D721Med (cell line): ENCODE results near the gene ATG10.

Experiments
- DNase-seq: peaks from one replicate; pipeline ENCODE4 v3.0.0; 2011; ENCODE audit warnings: low spot score; ENCODE audit not compliant: insufficient read length
- FAIRE-seq: peaks from 2 replicates; lab custom pipeline; 2011; peaks lifted over from hg19 to GRCh38; lab: Jason Lieb, UNC
- TF ChIP-seq, protein P1 (sequence below): IDR thresholded peaks from 2 replicates; pipeline ENCODE4 v1.5.1; 2012; ENCODE audit warnings: mild to moderate bottlenecking, control low read depth; ENCODE audit not compliant: insufficient read depth; ENCODE audit errors: missing control alignments

Gene ATG10

GRCh38 chr5:82168294-82168693 lies 196.5 kb downstream of the ATG10 start:
- no peak for FAIRE-seq
- TF ChIP-seq, protein P1, sequence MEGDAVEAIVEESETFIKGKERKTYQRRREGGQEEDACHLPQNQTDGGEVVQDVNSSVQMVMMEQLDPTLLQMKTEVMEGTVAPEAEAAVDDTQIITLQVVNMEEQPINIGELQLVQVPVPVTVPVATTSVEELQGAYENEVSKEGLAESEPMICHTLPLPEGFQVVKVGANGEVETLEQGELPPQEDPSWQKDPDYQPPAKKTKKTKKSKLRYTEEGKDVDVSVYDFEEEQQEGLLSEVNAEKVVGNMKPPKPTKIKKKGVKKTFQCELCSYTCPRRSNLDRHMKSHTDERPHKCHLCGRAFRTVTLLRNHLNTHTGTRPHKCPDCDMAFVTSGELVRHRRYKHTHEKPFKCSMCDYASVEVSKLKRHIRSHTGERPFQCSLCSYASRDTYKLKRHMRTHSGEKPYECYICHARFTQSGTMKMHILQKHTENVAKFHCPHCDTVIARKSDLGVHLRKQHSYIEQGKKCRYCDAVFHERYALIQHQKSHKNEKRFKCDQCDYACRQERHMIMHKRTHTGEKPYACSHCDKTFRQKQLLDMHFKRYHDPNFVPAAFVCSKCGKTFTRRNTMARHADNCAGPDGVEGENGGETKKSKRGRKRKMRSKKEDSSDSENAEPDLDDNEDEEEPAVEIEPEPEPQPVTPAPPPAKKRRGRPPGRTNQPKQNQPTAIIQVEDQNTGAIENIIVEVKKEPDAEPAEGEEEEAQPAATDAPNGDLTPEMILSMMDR, result no peak
- no peak for DNase-seq

DNA sequence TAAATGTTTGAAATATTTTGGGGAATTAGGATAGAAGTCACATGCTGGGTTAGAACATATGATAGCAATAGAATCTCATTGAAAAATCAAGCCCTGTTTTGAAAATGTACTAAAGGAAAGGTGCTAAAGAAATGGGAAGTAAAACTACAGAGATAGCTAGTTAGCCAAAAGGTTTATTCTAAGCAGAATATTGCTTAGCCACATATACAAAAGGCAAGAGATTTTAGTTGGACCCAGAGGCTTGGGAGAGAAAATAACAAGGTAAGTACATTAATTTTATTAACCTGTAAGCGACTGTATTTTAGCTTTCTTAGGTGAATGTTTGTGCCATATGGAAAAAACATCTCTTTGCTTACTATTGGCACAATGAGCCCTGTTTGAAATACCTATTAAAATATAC lies 198.1 kb downstream of the ATG10 start:
- FAIRE-seq, result no peak
- no peak for DNase-seq
- TF ChIP-seq, protein P1, result no peak

DNA sequence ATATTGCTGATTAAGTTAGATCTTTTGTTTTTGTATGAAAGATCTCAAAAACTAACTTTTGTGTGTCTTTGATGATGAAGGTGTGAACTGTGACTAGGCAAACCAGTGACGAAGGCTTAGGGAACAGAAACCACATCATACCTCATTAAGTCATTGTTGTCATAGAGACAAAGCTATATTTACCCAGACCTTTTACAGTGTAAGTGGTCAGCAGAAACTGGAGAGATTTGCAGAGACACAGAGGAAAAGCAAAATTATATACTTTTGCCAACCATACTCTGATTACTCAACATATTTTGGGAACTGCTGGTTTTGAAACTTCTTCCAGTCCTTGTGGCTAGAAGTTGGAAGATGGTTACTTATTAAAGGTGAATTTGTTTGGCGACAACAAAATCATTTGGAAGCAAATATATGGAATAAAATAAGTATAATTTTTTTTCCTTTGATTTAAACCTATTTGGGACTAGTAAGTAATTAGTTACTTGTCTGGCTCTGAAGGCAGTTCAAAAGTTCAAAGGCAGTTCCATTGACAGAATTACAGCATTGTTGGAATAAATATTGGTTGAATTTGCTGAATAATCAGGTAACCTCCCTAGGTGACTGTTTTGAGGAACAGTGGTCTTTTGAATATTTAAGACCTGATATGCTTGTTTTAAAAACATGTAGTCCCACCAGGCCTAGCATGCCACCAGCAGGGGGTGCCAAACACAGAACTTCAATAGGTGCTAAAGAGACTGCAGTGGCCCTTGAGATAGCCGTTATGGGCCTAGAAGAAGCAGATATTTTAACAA lies 202.5 kb downstream of the ATG10 start:
- TF ChIP-seq, protein P1, result peak; percentile 76

DNA sequence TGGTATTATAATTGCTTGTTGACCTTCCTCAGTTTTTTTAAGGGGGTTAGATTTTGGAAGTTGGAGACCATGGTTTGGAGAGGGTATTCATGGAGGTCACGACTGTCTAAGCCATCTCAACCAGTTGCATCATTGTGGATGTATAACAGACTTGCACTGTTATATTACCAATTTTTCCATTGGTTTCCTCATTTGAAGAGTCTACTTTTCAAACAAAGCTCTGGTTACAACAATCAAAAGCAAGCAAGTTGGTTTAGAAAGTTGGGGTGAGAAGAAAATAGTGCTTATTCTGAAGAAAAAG lies 203.0 kb downstream of the ATG10 start:
- TF ChIP-seq, protein P1, result no peak
- no peak for FAIRE-seq

More for the DNA sequence above, 202.5 kb downstream of the ATG10 start:
- FAIRE-seq (no peak), DNase-seq (no peak)

DNA sequence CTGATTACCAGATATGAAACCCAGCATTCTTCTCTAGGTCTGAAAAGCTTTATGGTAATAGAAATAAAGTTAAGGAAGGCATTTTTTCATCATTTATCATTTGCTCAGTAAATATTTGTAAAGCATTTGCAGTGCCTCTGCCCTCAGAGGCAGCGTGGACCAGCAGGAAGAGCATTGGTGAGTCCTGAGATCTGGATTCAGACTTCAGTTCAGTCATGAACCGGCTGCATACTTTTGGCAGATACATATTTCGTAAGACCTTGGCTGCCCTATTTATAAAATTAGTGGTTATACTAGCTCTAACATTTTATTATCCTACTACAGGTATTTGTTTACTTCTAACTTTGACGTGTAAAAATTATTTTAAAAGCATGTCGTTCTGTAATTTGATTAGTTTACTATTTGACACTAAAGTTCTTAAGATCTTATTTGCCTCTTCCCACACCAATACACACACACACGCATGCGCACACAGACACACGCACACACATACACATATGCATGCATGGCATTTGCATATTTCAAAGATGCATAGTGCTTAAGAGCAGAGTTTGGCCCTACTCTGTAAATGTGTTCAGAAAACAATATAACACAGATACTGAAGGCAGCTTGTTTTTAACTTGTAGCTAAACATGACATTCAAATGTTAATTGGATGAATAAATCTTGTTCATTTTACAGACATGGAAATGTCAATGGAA lies 204.4 kb downstream of the ATG10 start:
- DNase-seq (no peak), FAIRE-seq (no peak)
- TF ChIP-seq, protein P1, result no peak

More for the DNA sequence above, 203.0 kb downstream of the ATG10 start:
- DNase-seq, result no peak

DNA sequence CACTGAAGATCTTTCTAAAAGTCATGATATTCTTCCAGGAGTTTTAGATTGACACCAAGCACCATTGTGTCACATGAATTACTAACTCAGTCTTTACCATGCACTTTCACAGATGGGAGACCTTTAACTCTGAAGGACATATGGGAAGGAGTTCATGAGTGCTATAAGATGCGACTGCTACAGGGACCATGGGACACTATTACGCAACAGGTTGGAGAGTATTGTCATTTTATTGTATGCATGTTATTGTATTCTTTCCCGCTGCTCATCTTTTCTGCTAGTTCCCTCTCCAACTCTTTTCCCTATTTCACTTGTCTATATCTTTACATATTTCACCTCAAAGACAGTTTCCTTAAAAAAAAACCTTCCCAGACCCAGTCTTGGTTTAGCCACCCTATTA lies 206.6 kb downstream of the ATG10 start:
- DNase-seq (no peak), FAIRE-seq (no peak)
- TF ChIP-seq, protein P1, result no peak

DNA sequence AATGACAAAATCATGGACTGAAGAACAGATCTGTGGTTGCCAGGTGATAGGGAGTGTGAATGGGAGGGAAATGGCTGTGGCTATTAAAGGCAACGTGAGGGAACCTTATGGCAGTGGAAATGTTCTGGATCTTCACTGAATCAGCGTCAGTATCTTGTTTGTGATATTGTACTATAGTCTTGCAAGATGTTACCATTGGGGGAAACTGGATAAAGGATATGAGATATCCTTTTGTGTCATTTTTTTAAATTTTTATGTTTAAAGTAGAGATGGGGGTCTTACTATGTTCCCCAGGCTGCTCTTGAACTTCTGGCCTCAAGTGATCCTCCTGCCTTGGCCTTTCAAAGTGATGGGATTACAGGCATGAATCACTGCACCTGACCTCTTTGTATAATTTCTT lies 210.8 kb downstream of the ATG10 start:
- FAIRE-seq (no peak), DNase-seq (no peak)
- TF ChIP-seq, protein P1, result no peak
